ENCODE data around the gene CPEB1. TPM values are rescaled to one million over a fixed set of nuclear protein-coding genes. Genes with fewer than 3 reads are reported as not detected.

Gene CPEB1
- total RNA-seq, 1 donor from 2014 or later: 0.52 TPM

DNA sequence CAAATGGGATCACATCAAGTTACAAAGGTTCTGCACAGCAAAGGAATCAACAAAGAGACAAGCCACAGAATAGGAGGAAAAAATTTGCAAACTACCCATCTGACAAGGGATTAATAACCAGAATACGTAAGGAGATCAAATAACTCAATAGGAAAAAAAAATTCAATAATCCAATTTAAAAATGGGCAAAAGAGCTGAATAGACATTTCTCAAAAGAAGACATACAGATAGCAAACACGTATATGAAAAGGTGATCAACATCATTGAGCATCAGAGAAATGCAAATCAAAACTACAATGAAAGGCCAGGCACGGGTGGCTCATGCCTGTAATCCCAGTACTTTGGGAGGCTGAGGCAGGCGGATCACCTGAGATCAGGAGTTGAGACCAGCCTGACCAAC is 23.5 kb upstream of the CPEB1 start:
- no peaks in the 10 kb centered on the region for H3K36me3 ChIP-seq (ENCODE audit: control insufficient read depth in 3 of 3, insufficient read depth in 3 of 3, low read length in 3 of 3)
- no peak overlapping the region for H3K9ac ChIP-seq (ENCODE audit: low read depth in 1 of 3, low read length in 3 of 3)
- H3K27me3 ChIP-seq (ENCODE audit: control insufficient read depth in 3 of 3, insufficient read depth in 3 of 3, low read length in 3 of 3): peaks cover 0 to 3% (median 0%) of the 10 kb centered on the region in 3 donors
- no peak overlapping the region for H3K4me3 ChIP-seq (ENCODE audit: low read length in 3 of 3)
- H3K9me3 ChIP-seq (ENCODE audit: control insufficient read depth in 3 of 3, low read length in 3 of 3): no peaks in the 10 kb centered on the region
- no peaks in the 10 kb centered on the region for H3K4me1 ChIP-seq (ENCODE audit: control insufficient read depth in 3 of 3, insufficient read depth in 3 of 3, low read length in 3 of 3)
- H3K27ac ChIP-seq (ENCODE audit: low read depth, low read length): no peak overlapping the region

DNA sequence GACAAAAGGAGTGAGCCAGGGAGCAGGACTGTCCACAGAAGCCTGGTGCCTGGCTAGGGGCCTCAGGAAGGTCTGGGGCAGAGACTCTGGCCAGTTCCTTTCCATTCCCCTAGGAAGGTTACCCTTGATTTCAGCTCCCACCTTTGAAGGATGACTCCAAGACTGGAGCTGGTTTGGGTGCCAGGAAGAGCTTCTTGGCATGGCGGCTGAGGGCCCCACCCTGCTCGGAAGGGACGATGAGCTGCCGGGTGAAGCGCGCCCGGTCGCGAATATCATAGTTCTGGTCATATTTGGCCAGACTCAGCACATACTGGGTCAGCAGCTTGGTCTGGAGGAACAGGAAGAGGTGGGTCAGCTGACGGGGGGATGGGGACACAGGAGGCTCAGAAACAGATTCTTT is 19.4 kb upstream of the CPEB1 start:
- no peaks in the 10 kb centered on the region for H3K9me3 ChIP-seq (ENCODE audit: control insufficient read depth in 3 of 3, low read length in 3 of 3)
- H3K4me3 ChIP-seq (ENCODE audit: low read length in 3 of 3): no peak overlapping the region
- H3K4me1 ChIP-seq (ENCODE audit: control insufficient read depth in 3 of 3, insufficient read depth in 3 of 3, low read length in 3 of 3): no peaks in the 10 kb centered on the region
- H3K27ac ChIP-seq (ENCODE audit: low read depth, low read length): no peak overlapping the region
- no peak overlapping the region for H3K9ac ChIP-seq (ENCODE audit: low read depth in 1 of 3, low read length in 3 of 3)
- H3K27me3 ChIP-seq (ENCODE audit: control insufficient read depth in 3 of 3, insufficient read depth in 3 of 3, low read length in 3 of 3): peaks cover 0 to 5% (median 0%) of the 10 kb centered on the region in 3 donors
- H3K36me3 ChIP-seq (ENCODE audit: control insufficient read depth in 3 of 3, insufficient read depth in 3 of 3, low read length in 3 of 3): no peaks in the 10 kb centered on the region

DNA sequence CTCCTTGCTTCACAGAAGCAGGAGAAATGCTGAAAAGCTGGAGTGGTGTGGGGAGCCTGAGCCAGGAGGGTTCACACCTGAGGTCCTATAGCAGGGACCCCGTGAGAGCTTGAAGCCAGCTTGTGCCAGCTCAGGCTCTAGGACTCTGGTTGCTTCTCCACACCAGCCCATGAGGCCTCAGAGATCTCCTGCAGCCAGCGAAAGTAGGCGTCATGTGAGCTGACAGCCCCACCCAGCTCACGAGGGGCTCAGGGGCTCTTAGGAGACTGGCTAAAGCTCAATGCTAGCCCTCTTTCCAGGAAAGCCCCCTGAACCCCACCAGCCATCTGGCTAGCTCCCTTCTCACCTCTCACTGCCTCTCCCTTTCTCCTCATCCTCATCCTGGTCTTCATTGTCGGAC is 16.9 kb upstream of the CPEB1 start:
- Histone ChIP-seq H3K27ac (ENCODE audit: low read depth, low read length) (no peak overlapping the region), H3K4me3 (ENCODE audit: low read length in 3 of 3) (no peak overlapping the region), H3K27me3 (ENCODE audit: control insufficient read depth in 3 of 3, insufficient read depth in 3 of 3, low read length in 3 of 3) (peaks cover 0 to 5% (median 0%) of the 10 kb centered on the region in 3 donors), H3K36me3 (ENCODE audit: control insufficient read depth in 3 of 3, insufficient read depth in 3 of 3, low read length in 3 of 3) (no peaks in the 10 kb centered on the region), H3K9ac (ENCODE audit: low read depth in 1 of 3, low read length in 3 of 3) (no peak overlapping the region), H3K4me1 (ENCODE audit: control insufficient read depth in 3 of 3, insufficient read depth in 3 of 3, low read length in 3 of 3) (no peaks in the 10 kb centered on the region), H3K9me3 (ENCODE audit: control insufficient read depth in 3 of 3, low read length in 3 of 3) (no peaks in the 10 kb centered on the region)

DNA sequence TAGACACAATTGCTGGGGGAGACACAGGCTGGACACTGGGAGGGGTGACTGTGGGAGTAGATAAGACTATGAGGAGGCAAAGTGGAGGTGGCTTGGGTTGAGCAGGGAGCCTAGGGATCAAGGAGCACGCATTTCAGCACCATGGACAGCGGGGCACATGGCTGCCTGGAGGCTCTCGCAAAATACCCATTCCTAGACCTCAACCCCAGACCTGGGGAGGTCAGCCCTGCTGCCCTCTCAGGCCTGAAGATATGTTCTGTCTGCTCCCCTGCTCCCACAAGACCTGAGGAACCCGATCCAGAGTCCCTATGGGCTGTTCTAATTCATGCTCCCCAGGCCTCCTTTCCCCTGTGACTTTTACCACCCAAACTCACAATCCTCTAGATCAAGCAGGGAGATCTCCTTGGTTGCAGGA is 16.0 kb upstream of the CPEB1 start:
- Histone ChIP-seq H3K4me1 (ENCODE audit: control insufficient read depth in 3 of 3, insufficient read depth in 3 of 3, low read length in 3 of 3) (no peaks in the 10 kb centered on the region), H3K27ac (ENCODE audit: low read depth, low read length) (no peak overlapping the region), H3K27me3 (ENCODE audit: control insufficient read depth in 3 of 3, insufficient read depth in 3 of 3, low read length in 3 of 3) (peaks cover 0 to 3% (median 0%) of the 10 kb centered on the region in 3 donors), H3K4me3 (ENCODE audit: low read length in 3 of 3) (no peak overlapping the region), H3K9me3 (ENCODE audit: control insufficient read depth in 3 of 3, low read length in 3 of 3) (no peaks in the 10 kb centered on the region), H3K9ac (ENCODE audit: low read depth in 1 of 3, low read length in 3 of 3) (no peak overlapping the region), H3K36me3 (ENCODE audit: control insufficient read depth in 3 of 3, insufficient read depth in 3 of 3, low read length in 3 of 3) (no peaks in the 10 kb centered on the region)

DNA sequence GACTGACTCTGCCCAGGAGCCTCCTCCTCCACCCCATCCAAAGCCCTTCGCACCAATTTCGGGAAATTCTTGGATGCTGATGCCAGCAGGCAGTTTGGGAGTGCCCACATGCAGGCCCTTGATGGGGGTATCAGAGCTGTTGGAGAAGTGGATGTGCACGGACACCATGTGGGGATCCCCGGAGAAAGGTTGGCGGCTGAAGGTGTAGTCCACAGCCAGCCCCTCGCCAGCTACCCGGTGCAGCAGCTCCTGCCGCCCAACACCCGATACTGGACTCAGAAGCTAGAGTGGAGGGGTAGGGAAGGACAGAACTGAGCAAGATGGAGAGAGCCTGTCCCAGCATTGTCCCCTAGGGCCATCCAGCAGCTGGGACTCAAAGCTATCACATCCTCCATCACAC is 15.5 kb upstream of the CPEB1 start:
- no peak overlapping the region for H3K4me3 ChIP-seq (ENCODE audit: low read length in 3 of 3)
- H3K9me3 ChIP-seq (ENCODE audit: control insufficient read depth in 3 of 3, low read length in 3 of 3): no peaks in the 10 kb centered on the region
- peaks cover 0 to 3% (median 0%) of the 10 kb centered on the region in 3 donors for H3K27me3 ChIP-seq (ENCODE audit: control insufficient read depth in 3 of 3, insufficient read depth in 3 of 3, low read length in 3 of 3)
- no peaks in the 10 kb centered on the region for H3K36me3 ChIP-seq (ENCODE audit: control insufficient read depth in 3 of 3, insufficient read depth in 3 of 3, low read length in 3 of 3)
- H3K27ac ChIP-seq (ENCODE audit: low read depth, low read length): no peak overlapping the region
- H3K9ac ChIP-seq (ENCODE audit: low read depth in 1 of 3, low read length in 3 of 3): no peak overlapping the region
- H3K4me1 ChIP-seq (ENCODE audit: control insufficient read depth in 3 of 3, insufficient read depth in 3 of 3, low read length in 3 of 3): no peaks in the 10 kb centered on the region

DNA sequence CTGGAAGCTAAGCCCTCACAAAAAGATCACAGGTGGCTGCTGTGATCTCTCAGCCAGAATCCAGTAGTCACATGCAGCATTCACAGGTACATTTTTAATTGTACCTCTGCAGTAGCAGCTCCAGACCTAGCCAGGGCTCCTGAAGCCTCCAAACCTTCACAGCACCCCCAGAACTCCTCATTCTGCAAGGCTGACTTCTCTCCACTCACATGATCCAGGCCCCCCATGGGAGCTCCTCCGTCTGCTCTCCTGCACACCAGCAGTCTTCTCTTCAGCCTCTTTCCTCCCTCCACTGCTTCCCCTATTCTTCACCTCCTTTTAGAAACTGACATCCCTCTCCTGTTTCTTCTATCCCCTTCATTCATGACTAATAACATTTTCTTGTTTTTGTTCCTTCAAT is 13.2 kb upstream of the CPEB1 start:
- Histone ChIP-seq H3K4me1 (ENCODE audit: control insufficient read depth in 3 of 3, insufficient read depth in 3 of 3, low read length in 3 of 3) (no peaks in the 10 kb centered on the region), H3K27ac (ENCODE audit: low read depth, low read length) (no peak overlapping the region), H3K27me3 (ENCODE audit: control insufficient read depth in 3 of 3, insufficient read depth in 3 of 3, low read length in 3 of 3) (peaks cover 0 to 3% (median 0%) of the 10 kb centered on the region in 3 donors), H3K4me3 (ENCODE audit: low read length in 3 of 3) (no peak overlapping the region), H3K9ac (ENCODE audit: low read depth in 1 of 3, low read length in 3 of 3) (no peak overlapping the region), H3K9me3 (ENCODE audit: control insufficient read depth in 3 of 3, low read length in 3 of 3) (no peaks in the 10 kb centered on the region), H3K36me3 (ENCODE audit: control insufficient read depth in 3 of 3, insufficient read depth in 3 of 3, low read length in 3 of 3) (no peaks in the 10 kb centered on the region)

DNA sequence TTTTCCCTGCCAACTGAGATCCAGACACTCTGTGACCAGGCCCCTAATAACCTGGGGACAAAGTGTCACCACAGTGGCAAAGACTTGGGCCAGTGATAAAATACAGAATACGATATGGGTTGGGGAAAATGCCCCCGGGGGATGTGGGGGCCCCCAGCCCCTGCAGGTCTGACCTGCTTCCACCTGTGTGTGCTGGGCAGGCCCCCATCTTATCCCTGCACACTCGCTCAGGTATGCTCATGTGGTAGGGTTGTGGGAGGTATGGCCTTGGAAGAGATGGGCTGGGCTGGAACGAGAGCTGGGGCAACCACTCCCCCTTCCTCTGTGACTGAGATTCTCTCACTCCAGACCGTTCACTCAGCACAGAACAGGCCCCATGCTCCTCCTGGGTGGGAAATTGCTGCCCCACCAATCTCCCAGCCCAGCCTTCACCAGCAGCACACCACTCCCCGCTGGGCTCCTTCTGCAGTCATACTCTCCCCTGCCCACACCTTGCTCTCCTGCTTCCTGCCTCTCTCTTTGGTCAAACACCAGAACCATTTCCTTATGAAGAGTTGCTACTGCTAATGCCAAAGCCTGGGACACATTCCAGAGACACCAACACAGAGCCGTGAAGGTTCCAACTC is 9.6 kb upstream of the CPEB1 start:
- Histone ChIP-seq H3K9ac (ENCODE audit: low read depth in 1 of 3, low read length in 3 of 3) (no peak overlapping the region), H3K27me3 (ENCODE audit: control insufficient read depth in 3 of 3, insufficient read depth in 3 of 3, low read length in 3 of 3) (peaks cover 0 to 4% (median 0%) of the 10 kb centered on the region in 3 donors), H3K4me3 (ENCODE audit: low read length in 3 of 3) (no peak overlapping the region), H3K4me1 (ENCODE audit: control insufficient read depth in 3 of 3, insufficient read depth in 3 of 3, low read length in 3 of 3) (no peaks in the 10 kb centered on the region), H3K36me3 (ENCODE audit: control insufficient read depth in 3 of 3, insufficient read depth in 3 of 3, low read length in 3 of 3) (no peaks in the 10 kb centered on the region), H3K27ac (ENCODE audit: low read depth, low read length) (no peak overlapping the region), H3K9me3 (ENCODE audit: control insufficient read depth in 3 of 3, low read length in 3 of 3) (no peaks in the 10 kb centered on the region)

DNA sequence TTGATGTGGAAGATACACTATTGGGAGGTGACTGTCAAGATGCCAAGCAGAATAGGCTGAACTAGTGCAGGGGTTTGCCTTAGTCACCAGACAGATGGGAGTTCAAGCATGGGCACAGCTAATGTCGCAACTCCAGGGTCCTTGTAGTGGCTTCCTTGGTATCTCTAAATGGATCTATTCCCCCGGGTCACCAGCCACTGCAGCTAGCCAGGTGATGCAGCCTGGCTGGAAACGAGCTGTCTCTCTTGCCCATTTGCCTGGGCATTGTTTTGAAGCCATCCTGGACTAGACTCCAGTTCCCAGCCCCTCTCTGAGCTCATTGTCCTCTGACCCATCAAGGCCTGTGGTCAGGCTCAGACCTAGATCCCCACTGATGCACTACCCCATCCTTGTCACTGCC is 8.4 kb upstream of the CPEB1 start:
- H3K36me3 ChIP-seq (ENCODE audit: control insufficient read depth in 3 of 3, insufficient read depth in 3 of 3, low read length in 3 of 3): no peaks in the 10 kb centered on the region
- H3K27ac ChIP-seq (ENCODE audit: low read depth, low read length): no peak overlapping the region
- H3K4me3 ChIP-seq (ENCODE audit: low read length in 3 of 3): no peak overlapping the region
- no peaks in the 10 kb centered on the region for H3K9me3 ChIP-seq (ENCODE audit: control insufficient read depth in 3 of 3, low read length in 3 of 3)
- peaks cover 0 to 4% (median 0%) of the 10 kb centered on the region in 3 donors for H3K27me3 ChIP-seq (ENCODE audit: control insufficient read depth in 3 of 3, insufficient read depth in 3 of 3, low read length in 3 of 3)
- no peak overlapping the region for H3K9ac ChIP-seq (ENCODE audit: low read depth in 1 of 3, low read length in 3 of 3)
- H3K4me1 ChIP-seq (ENCODE audit: control insufficient read depth in 3 of 3, insufficient read depth in 3 of 3, low read length in 3 of 3): no peaks in the 10 kb centered on the region

DNA sequence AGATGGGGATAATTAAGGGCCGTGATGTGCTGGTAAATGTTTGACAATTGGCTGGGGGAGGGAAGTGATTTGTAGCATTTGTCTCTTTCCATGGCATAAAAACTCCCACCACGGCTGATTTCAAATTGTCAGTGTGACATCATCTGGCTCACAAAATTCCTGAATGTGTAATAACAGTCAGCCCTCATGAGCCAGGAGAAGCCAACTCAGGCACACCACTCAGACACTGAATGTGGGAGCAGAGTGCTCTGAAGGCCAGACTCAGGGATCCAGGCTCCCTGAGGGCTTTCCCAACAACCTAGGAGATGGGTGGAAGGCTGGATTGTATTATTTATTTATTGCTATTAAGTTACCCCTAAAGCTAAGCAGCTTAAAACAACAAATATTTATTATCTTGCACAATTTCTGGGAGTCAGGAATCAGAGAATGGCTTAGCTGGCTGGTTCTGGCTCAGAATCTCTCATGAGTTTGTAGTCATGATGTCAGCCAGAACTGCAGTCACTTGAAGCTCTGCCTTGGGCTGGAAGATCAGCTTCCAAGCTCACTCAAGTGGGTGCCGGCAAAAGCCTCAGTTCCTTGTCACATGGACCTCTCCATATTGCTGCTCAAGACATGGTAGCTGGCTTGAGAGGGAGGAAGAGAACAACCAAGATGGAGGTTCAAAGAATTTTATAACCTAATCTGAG is 6.5 kb upstream of the CPEB1 start:
- Histone ChIP-seq H3K36me3 (ENCODE audit: control insufficient read depth in 3 of 3, insufficient read depth in 3 of 3, low read length in 3 of 3) (no peaks in the 10 kb centered on the region), H3K4me3 (ENCODE audit: low read length in 3 of 3) (no peak overlapping the region), H3K9ac (ENCODE audit: low read depth in 1 of 3, low read length in 3 of 3) (no peak overlapping the region), H3K4me1 (ENCODE audit: control insufficient read depth in 3 of 3, insufficient read depth in 3 of 3, low read length in 3 of 3) (no peaks in the 10 kb centered on the region), H3K27ac (ENCODE audit: low read depth, low read length) (no peak overlapping the region), H3K27me3 (ENCODE audit: control insufficient read depth in 3 of 3, insufficient read depth in 3 of 3, low read length in 3 of 3) (peaks cover 0 to 9% (median 4%) of the 10 kb centered on the region in 3 donors), H3K9me3 (ENCODE audit: control insufficient read depth in 3 of 3, low read length in 3 of 3) (no peaks in the 10 kb centered on the region)

DNA sequence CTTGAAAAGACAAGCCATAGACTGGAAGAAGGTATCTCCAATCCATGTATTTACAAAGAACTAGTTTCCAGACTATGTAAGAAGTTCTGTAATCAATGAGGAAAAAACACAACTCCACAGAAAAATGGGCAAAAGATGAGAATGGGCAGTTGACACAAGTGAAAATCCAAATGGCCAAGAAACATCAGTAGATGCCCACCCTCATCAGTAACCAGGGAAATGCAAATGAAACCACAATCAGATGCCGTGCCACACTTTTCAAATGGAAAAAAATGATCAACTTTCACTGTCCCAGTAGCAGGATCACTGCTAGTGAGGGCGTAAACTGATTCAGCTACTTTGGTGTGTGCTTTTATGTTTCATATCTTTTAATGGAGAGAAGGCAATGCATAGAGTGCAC is 4.5 kb upstream of the CPEB1 start:
- H3K27me3 ChIP-seq (ENCODE audit: control insufficient read depth in 3 of 3, insufficient read depth in 3 of 3, low read length in 3 of 3): peaks cover 0 to 17% (median 14%) of the 10 kb centered on the region in 3 donors
- H3K36me3 ChIP-seq (ENCODE audit: control insufficient read depth in 3 of 3, insufficient read depth in 3 of 3, low read length in 3 of 3): no peaks in the 10 kb centered on the region
- H3K9ac ChIP-seq (ENCODE audit: low read depth in 1 of 3, low read length in 3 of 3): no peak overlapping the region
- no peak overlapping the region for H3K27ac ChIP-seq (ENCODE audit: low read depth, low read length)
- H3K9me3 ChIP-seq (ENCODE audit: control insufficient read depth in 3 of 3, low read length in 3 of 3): no peaks in the 10 kb centered on the region
- H3K4me1 ChIP-seq (ENCODE audit: control insufficient read depth in 3 of 3, insufficient read depth in 3 of 3, low read length in 3 of 3): peaks cover 6 to 13% (median 8%) of the 10 kb centered on the region in 3 donors
- no peak overlapping the region for H3K4me3 ChIP-seq (ENCODE audit: low read length in 3 of 3)

Data from skeletal muscle tissue (tissue), 4 donors.